Vagina (tissue), 2 donors: Measurements from ENCODE around the gene KCTD7.

Experiments used
- CTCF ChIP-seq, 3 experiments: fragments of 450-650 bp in 2 of 3; fragments of 200-600 bp in 1 of 3; sonication (generic) in 1 of 3; IDR thresholded peaks; one replicate each; pipeline ENCODE4 v1.5.1; 2017 to 2019; ENCODE audit warnings: antibody characterized with exemption in 3 of 3, mild to moderate bottlenecking in 2 of 3, moderate library complexity in 2 of 3
- POLR2A ChIP-seq, 2 donors: fragments of 450-650 bp; IDR thresholded peaks; one replicate each; pipeline ENCODE4 v1.6.1; 2017; ENCODE audit warnings: antibody characterized with exemption in 2 of 2, mild to moderate bottlenecking in 2 of 2, moderate library complexity in 2 of 2

GRCh38 chr7:66643395-66643794 is 14.7 kb downstream of the KCTD7 start:
- TF ChIP-seq CTCF (IDR thresholded peaks at IDR 0.05): no peak
- no peak for TF ChIP-seq POLR2A (IDR thresholded peaks at IDR 0.05)
